Fibroblast of upper back skin (primary cell): ENCODE data around the gene ZBED4.
A peak's percentile ranks its signal among the peaks of the same experiment; 100 is the strongest.
"Not testable (repeated sequence)": the region's sequence is repeated elsewhere in the genome, so short reads cannot be mapped to it uniquely, and the experiment has no call there.

Experiments
- DNase-seq: peaks from one replicate; pipeline ENCODE4 v3.0.0-alpha.2; 2013

Gene ZBED4

GRCh38 chr22:49852898-49853894 lies at the start of gene ZBED4:
ZBED4 (plus strand) TSS chr22:49853844; CDS start chr22:49883663, 29,819 bp downstream.
- peak; percentile 96 for DNase-seq

- DNase-seq, result no peak
These were observed 46.5 kb upstream of the ZBED4 start for GRCh38 chr22:49807129-49807528.

GRCh38 chr22:49807780-49808708 lies 45.6 kb upstream of the ZBED4 start:
- no peak for DNase-seq

GRCh38 chr22:49810363-49811019 lies 43.2 kb upstream of the ZBED4 start:
- DNase-seq, result peak; percentile 7

GRCh38 chr22:49811020-49811791 lies 42.4 kb upstream of the ZBED4 start:
- no peak for DNase-seq

- DNase-seq, result no peak
These were observed 40.8 kb upstream of the ZBED4 start for GRCh38 chr22:49812838-49813237.

- DNase-seq, result no peak
These were observed 39.4 kb upstream of the ZBED4 start for GRCh38 chr22:49814164-49814686.

- DNase-seq, result no peak
These were observed 38.8 kb upstream of the ZBED4 start for GRCh38 chr22:49814856-49815255.

- no peak for DNase-seq
These were observed 38.0 kb upstream of the ZBED4 start for GRCh38 chr22:49815641-49816091.

GRCh38 chr22:49817359-49817758 lies 36.3 kb upstream of the ZBED4 start:
- no peak for DNase-seq

GRCh38 chr22:49820984-49821383 lies 32.7 kb upstream of the ZBED4 start:
- DNase-seq, result no peak

- not testable (repeated sequence) for DNase-seq
These were observed 31.9 kb upstream of the ZBED4 start for GRCh38 chr22:49821741-49822140.

GRCh38 chr22:49823289-49824045 lies 30.2 kb upstream of the ZBED4 start:
- no peak for DNase-seq

- no peak for DNase-seq
These were observed 29.3 kb upstream of the ZBED4 start for GRCh38 chr22:49824185-49824925.

GRCh38 chr22:49824936-49825335 lies 28.7 kb upstream of the ZBED4 start:
- DNase-seq, result no peak

GRCh38 chr22:49825436-49825835 lies 28.2 kb upstream of the ZBED4 start:
- peak; percentile 56 for DNase-seq

- peak; percentile 20 for DNase-seq
These were observed 27.6 kb upstream of the ZBED4 start for GRCh38 chr22:49825944-49826602.

GRCh38 chr22:49826603-49827270 lies 26.9 kb upstream of the ZBED4 start:
- peak; percentile 14 for DNase-seq

- DNase-seq, result no peak
These were observed 26.3 kb upstream of the ZBED4 start for GRCh38 chr22:49827271-49827852.
